GM04503 (cell line): Measurements from ENCODE around the gene ELN.

Source experiments
- DNase-seq: peaks from one replicate; pipeline ENCODE4 v3.0.0-alpha.2; 2012; ENCODE audit warnings: low read depth

Gene ELN

GRCh38 chr7:74025730-74026129 is 2.2 kb upstream of the ELN start:
- no peak for DNase-seq

GRCh38 chr7:74026406-74026902 is 1.5 kb upstream of the ELN start:
- no peak for DNase-seq

- DNase-seq, result no peak
Observed at GRCh38 chr7:74026903-74027682, 880 bp upstream of the ELN start.

GRCh38 chr7:74028321-74028838 is 407 bp downstream of the ELN start:
- DNase-seq, result no peak

GRCh38 chr7:74029089-74029785 is 1.3 kb downstream of the ELN start:
- DNase-seq, result no peak

- no peak for DNase-seq
Observed at GRCh38 chr7:74029991-74030415, 2.0 kb downstream of the ELN start.

GRCh38 chr7:74030861-74031260 is 2.9 kb downstream of the ELN start:
- DNase-seq, result no peak

- DNase-seq, result no peak
Observed at GRCh38 chr7:74031403-74032190, 3.6 kb downstream of the ELN start.

- DNase-seq, result peak; percentile 41
Observed at GRCh38 chr7:74032191-74032490, 4.2 kb downstream of the ELN start.

- no peak for DNase-seq
Observed at GRCh38 chr7:74032624-74033371, 4.8 kb downstream of the ELN start.

GRCh38 chr7:74033372-74034311 is 5.7 kb downstream of the ELN start:
- DNase-seq, result no peak

GRCh38 chr7:74037609-74038008 is 9.6 kb downstream of the ELN start:
- no peak for DNase-seq

GRCh38 chr7:74038194-74038961 is 10.4 kb downstream of the ELN start:
- DNase-seq, result no peak

GRCh38 chr7:74039337-74039736 is 11.4 kb downstream of the ELN start:
- DNase-seq, result no peak

- no peak for DNase-seq
Observed at GRCh38 chr7:74040101-74040790, 12.3 kb downstream of the ELN start.

- no peak for DNase-seq
Observed at GRCh38 chr7:74040791-74041520, 13.0 kb downstream of the ELN start.

- DNase-seq, result no peak
Observed at GRCh38 chr7:74042746-74043522, 15.0 kb downstream of the ELN start.

- DNase-seq, result no peak
Observed at GRCh38 chr7:74043523-74043951, 15.6 kb downstream of the ELN start.
